HT-29 (cell line): ENCODE data around the gene TCIRG1. TPM values are rescaled to one million over a fixed set of nuclear protein-coding genes. Genes with fewer than 3 reads are reported as not detected.
A peak's percentile ranks its signal among the peaks of the same experiment; 100 is the strongest.

Experiments used
- DNase-seq: peaks from one replicate; pipeline ENCODE4 v3.0.0-alpha.2; 2015; ENCODE audit warnings: low spot score
- total RNA-seq: library from RNA; depleted of rRNA; stranded (reverse); fragments of >200 nt; shearing (Covaris generic); gene quantifications from 2 replicates; pipeline ENCODE4 v1.2.3, GENCODE V29; 2014

Gene TCIRG1
- total RNA-seq, 1 experiment from 2014 or later: 232 TPM

DNA sequence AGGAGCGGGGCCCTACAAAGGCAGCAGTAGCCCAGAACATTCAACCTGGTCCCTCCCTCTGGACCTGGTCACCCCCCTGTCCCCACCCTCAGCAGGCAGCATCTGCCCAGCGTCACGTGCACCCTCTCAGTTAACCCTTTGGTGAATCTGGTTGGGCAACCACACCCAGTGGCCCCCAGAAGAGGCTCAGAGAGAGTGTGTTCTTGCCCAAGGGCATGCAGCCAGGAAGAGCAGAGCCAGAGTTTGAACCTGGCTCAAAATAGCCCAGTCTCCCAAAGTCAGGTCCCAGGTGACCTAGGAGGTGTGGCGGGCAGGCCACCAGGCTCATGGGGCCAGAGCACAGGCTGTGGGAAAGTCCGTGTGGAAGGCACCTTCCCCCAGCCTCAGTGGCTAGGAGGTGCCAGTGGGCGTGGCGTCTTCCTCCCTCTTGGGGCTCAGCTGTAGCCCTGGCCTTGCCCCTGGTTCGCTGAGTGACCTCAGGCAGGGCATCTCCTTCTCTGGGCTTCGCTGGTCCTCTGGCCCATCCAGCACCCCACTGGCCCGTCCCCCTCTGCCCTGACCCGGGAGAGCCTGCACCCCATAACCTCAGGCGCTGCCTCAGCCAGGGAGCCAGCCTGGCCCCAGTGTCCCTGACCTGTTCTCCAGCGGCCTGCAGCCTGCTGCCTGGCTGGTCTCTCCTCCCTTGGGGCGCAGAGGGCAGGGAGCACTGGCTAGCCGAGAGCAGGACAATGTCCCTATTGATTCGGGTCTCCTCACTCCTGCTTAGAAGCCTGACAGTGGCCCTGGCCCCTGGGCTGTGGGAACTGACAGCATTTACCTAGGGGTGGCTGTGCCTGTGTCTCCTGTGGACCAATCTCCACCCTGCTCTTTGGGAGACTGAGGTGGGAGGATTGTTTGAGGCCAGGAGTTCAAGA is 21.7 kb upstream of the TCIRG1 start:
- peak; percentile 64 for DNase-seq

DNA sequence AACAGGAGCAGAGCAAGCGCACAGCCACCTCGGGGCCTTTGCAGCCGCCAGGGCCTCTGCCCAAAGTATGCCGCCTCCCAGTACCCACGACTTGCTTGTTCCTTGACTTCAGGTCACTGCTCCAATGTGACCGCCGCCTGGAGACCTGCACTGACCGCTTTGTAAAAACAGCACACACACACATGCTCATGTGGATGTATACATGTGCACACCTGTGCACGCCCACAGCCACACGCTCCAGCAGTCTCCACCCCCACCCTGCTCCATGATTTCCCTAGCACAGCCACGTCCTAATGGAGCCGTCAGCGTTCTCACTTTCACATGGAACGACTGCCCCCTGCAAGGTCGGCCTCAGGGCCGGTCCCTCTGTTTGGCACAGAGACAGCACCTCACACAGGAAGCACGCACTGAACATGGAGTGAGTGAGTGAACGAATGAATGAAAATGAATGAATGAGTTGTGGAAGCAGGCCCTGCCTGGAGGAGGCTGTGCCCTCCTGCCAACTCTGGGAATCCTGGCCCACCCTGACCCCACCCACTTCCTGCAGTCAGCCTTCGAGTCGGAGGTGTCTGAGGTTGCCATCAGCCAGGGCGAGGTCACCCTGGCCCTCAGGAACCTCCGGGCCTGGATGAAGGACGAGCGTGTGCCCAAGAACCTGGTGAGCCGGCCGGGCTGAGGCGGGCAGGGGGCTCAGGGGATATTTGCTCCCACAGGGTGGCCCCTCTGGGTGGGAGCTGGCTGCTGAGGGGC is 20.7 kb upstream of the TCIRG1 start:
- DNase-seq: peak; percentile 77

DNA sequence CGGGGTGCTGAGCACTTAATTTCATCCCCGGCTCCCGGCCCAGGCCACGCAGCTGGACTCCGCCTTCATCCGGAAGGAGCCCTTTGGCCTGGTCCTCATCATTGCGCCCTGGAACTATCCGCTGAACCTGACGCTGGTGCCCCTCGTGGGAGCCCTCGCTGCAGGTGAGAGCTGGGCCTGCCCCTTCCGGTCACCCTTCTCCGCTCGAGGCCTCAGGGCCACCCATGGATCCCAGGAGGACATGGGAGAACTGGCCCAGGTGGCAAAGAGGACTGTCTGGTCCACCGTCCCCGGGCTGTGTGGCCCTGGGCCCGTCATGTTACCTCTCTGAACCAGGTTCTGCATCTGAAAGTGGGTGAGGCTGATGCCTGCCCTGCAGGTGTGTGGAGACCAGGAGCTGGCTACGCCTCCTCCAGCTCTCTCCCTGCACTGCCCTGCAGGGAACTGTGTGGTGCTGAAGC is 20.1 kb upstream of the TCIRG1 start:
- DNase-seq: peak; percentile 65

DNA sequence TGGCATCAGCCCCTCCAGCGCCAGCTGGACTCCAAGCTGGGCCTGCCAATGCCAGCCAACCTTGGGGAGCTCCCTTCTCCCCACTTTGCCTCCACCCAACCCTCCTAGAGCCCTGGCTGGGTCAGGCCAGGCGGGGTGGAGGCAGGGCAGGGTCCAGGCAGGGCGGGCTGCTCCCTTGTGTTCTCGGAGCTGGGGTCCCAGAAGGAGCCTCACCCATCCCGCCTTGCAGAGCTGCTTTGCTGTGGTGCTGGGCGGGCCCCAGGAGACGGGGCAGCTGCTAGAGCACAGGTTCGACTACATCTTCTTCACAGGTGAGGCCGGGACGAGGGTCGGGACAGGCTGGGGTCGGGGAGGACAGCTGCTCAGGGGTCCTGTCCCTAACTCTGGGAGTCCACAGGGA is 19.3 kb upstream of the TCIRG1 start:
- DNase-seq: no peak

DNA sequence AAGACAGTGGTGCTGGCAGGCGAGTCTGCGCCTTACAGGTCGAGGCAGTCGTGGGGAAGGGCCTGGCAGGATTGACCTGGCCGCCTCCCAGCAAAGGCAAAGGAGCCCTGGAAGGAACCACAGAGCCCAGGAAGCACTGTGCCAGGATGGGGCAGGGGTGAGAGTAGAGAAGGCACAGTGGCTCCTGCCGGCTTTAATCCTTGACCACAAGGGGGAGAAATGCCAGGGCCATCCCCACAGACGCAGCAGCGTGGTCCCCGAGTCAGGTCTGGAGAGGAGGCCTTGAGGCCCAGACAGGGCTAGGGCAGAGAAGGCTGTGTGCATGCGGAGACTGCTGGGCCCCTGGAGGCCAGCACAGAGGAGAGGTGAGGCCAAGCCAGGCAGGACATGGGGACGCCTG is 18.2 kb upstream of the TCIRG1 start:
- peak; percentile 90 for DNase-seq

DNA sequence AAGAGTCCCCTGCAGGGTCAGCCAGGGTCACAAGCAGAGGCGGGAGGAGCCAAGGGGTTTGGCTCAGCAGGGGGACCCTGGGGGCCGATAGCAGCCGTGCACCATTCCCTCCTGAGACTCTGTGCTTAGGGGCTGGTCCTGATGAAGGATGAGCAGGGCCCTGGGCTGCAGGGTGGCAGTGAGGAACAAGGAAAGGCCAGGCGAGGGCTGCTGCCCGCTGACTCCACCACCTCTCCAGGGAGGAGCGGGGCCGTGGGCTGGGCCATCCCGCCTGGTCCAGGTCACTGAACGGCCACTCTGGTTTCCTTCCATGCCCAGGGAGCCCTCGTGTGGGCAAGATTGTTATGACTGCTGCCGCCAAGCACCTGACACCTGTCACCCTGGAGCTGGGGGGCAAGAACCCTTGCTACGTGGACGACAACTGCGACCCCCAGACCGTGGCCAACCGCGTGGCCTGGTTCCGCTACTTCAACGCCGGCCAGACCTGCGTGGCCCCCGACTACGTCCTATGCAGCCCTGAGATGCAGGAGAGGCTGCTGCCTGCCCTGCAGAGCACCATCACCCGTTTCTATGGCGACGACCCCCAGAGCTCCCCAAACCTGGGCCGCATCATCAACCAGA is 17.5 kb upstream of the TCIRG1 start:
- DNase-seq: peak; percentile 93

DNA sequence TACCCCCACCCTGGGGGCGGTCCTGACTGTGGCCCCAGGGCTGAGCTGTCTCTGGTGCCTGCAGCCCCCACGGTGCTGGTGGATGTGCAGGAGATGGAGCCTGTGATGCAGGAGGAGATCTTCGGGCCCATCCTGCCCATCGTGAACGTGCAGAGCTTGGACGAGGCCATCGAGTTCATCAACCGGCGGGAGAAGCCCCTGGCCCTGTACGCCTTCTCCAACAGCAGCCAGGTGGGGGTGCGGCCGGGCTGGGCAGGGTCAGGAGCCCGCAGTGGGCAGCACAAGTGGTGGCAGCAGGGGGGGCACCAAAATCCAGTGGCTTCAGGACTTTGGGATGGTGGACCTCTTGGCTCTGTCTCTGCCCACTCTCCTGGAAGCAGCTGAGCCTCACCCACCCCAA is 16.3 kb upstream of the TCIRG1 start:
- DNase-seq: no peak

DNA sequence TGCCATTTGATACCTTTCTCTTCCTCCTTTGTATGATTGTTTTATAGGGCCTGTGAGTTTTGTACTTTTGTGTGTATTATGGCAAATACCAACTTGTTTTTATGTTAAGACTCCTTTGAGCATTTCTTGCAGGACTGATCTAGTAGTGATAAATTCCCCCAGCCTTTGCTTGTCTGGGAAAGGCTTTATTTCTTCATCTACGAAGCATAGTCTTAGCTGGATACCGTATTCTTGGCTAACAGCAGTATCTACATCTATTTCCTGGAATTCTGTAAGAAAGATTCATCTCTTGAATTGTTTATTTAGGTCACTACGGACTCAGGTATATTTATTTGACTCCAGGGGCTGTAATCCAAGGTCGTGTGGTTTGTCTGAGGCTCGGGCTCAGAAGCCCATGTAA is 14.3 kb upstream of the TCIRG1 start:
- DNase-seq: no peak

DNA sequence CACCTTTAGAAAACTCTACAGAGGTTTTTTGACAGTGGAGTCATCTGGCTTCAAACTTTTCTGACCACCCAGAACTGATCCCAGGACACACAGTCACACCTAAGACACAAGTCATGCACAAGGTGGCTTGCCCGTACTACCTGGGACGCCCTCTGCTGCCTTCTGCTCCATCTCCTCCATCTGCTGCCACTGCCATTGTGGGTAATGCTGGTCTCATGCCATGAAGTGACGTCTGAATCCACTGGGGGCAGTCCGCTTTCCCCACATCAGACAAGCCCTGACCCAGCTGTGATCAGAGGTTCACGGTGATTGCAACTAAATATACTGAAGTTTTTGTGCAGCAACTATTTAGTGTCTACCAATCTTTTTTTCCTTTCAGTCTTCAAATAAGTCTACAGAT is 13.8 kb upstream of the TCIRG1 start:
- peak; percentile 57 for DNase-seq

DNA sequence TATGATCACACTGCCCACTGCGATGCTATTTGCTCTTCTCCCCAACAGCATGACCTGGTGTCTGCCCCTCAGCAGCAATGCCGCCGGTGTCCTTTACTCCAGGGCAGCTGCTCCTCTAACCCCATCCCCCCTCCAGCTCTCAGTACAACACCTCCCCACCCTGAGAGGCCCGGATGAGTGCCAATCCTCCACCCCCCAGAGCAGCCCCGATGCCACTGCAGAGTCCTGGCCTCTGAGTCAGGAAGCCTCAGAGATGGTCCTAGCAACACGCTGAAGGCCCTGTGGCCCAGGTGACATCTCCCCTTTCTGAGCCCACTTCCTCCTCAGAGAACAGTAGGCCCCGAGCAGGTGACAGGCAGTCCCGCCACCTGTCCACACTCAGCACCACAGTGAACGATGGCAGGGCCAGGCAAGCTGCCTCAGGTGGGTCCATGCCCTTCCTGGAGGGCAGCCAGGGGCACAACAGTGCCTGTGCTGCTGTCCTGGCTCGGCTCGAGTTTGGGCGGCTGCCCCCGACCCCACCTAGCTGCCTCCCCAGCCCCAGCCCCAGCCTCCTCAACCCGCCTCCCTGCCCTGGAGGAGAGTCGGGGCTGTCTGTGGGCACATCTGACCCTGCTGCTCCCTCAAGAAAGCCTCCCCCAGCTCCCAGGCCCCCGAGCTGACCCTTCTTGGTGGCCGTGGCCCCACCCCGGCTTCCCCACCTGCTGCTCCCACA is 12.3 kb upstream of the TCIRG1 start:
- DNase-seq: no peak

DNA sequence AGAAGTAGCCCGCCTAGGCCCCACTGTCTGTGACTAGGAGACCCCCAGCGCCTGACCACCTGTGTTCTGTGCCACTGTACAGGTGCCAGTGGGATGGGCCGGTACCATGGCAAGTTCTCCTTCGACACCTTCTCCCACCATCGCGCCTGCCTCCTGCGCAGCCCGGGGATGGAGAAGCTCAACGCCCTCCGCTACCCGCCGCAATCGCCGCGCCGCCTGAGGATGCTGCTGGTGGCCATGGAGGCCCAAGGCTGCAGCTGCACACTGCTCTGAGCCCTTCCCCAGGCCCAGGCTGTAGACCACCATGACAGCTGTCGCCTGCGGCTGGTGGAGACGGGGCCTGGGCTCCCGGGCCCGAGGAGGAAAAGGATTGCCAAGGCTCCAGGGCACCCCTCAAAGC is 11.2 kb upstream of the TCIRG1 start:
- DNase-seq: no peak

DNA sequence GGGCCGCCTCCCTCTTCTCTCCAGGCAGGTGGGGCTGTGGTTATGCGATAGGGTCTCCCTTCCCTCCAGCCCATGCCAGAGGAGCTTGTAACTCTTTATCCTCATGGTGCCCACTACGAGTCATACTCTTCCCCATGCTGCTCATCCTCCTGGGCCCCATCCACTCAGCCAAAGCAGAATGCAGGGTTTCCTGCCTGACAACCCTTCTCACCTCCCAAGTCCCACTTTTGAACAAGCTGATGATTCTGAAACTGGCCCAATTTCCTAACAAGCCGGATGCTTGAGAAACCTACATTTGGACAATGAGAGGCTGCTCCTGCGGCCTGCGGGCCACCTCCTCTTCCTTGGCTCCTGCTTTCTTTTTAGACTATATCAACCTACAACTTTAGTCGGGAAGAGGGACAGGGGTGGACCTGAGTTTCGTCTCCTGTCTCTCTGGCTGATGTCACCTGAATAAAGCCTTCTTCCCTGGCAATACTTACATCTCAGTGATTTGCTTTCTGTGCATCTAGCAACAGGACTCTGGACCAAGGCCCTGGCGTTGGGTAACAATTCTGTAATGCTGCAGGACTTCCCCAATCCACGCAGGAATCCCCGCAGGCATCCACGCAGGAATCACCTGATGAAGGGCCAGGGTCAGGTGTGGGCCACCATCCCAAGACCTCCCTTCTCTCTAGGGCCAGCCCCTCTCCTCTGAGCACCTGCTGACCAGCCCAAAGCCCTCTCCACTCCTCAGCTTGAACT is 9.9 kb upstream of the TCIRG1 start:
- no peak for DNase-seq

DNA sequence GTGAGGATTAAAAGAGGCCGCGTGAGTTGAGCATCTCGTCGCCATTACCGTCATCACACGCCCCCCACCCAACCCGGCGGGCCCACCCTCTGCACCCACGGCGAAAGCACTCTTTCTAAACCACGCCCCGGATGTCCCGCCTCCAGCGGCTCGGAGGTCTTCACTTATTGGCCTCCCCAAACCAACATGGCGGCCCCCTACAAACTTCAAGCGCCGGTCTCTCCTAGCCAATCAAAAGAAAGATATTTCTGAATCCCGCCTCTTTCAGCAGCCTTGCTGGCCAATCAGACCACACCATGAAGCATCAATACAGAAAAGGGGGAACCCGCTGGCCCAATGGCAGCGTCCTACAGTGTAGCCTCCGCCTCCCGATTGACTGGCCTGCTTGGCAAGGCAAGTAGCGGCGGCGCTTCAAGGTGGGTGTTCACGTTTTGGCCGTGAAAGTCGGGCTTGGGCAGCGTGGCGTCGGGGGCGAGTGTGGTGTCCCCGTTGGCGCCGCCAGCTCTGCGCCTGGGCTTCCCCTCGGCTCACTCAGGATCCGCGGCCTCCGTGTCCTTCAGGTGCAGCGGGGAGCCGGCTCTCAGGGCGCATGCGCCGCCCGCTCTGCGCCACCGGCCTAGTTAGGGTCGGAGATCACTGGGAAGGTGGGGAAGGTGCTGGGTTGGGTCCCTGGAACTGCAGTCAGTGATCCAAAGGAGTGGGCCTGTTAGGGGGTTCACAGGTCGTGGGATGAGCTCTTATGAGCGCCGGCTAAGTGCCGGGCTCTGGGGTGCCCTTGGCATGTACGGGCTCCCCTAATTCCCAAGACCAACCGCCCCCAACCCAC is 8.3 kb upstream of the TCIRG1 start, which contains the start of gene NDUFS8:
Gene NDUFS8, plus strand, starts transcription at position 364 of the 826 bp plus-strand sequence. CDS start 1,471 bp downstream, outside the sequence.
- DNase-seq: peak; percentile 100

DNA sequence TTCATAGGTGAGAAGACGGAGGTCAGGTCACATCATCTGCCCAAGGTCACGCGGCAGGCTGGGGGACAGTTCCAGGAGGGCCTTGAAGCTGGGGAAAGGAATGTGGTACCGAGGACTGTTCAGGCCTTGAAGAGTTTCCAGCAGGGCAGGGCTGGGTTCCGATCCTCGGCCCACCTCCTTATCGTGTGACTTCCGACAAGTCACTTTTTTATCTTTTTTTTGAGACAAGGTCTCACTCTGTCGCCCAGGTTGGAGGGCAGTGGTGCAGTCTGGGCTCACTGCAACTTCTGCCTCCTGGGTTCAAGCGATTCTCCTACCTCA is 7.7 kb upstream of the TCIRG1 start:
- DNase-seq: no peak

DNA sequence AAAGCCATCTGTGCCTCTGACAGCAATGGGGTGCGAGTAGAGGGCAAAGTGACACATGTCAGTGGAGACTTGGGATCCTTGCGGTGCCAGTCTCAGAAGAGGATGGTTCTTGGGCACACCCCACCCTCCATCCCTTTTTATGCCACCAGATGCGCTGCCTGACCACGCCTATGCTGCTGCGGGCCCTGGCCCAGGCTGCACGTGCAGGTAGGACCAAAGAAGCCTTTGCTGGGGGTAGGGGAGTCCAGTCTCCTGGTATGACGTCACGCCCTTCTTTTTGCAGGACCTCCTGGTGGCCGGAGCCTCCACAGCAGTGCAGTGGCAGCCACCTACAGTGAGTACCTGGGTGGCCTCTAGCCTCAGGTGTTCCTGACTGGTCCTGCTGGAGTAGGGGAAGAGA is 6.8 kb upstream of the TCIRG1 start:
- DNase-seq: no peak

DNA sequence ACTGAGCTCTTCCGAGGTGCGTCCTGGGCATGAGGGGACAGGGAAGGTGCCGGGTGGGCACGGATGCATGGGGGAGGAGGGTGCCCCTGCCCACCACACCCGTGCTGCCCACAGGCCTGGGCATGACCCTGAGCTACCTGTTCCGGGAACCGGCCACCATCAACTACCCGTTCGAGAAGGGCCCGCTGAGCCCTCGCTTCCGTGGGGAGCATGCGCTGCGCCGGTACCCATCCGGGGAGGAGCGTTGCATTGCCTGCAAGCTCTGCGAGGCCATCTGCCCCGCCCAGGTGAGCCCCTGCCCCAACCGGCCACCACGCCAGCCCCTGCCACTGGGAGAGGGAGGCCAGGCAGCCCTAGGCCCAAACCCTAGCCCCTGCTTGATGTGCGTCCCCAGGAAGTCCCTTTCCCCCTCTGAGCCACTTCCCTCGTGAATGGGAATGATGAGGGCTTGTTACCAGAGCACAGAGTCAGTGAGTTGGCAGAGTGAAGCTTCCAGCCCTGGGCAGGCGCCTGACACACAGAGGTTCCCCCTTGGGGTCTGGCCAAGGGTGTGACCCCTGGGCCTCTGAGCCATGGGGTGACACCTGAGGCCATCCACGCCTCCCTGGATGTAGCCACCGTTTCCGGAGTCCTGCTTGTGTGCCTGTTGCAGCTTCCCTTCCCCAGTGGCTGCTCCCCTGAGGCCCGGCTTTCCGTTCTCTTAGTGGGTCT is 5.7 kb upstream of the TCIRG1 start:
- DNase-seq: no peak

DNA sequence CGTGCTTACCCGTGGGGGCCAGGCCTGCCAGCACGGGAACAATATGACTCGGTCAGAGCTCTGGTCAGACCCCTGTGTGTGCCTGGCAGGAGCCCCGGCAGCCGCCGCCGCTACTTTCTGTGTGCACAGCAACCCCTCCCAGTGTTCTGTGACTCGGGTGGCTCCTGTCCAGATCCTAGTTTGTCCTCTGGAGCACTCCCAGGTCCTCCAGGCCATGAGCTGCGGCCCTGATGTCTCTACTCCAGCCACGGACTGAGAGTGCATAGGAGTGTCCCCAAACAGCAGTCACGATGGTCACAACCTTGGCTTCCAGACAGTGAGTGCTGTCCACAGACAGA is 5.1 kb upstream of the TCIRG1 start:
- no peak for DNase-seq

DNA sequence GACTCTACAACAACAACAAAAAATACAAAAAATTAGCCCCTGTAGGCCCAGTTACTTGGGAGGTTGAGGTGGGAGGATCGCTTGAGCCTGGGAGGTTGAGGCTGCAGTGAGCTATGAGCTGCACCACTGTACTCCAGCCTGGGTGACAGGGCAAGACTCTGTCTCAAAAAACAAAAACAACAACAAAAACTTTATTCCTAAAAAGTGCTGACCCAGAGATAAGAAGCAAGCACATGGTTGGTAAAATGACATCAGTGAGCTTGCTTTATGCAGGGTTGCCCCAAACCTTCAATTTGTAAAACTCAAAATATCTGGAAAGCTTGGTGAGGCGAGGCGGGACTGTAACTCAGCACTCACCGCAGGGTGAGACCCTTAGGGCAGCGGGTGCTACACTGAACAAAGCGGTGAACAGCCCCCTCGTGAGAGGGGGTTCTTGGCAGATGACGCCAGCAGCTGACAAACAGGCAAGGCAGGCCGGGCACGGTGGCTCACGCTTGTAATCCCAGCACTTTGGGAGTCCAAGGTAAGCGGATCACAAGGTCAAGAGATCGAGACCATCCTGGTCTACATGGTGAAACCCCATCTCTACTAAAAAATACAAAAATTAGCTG is 3.5 kb upstream of the TCIRG1 start:
- DNase-seq: no peak

DNA sequence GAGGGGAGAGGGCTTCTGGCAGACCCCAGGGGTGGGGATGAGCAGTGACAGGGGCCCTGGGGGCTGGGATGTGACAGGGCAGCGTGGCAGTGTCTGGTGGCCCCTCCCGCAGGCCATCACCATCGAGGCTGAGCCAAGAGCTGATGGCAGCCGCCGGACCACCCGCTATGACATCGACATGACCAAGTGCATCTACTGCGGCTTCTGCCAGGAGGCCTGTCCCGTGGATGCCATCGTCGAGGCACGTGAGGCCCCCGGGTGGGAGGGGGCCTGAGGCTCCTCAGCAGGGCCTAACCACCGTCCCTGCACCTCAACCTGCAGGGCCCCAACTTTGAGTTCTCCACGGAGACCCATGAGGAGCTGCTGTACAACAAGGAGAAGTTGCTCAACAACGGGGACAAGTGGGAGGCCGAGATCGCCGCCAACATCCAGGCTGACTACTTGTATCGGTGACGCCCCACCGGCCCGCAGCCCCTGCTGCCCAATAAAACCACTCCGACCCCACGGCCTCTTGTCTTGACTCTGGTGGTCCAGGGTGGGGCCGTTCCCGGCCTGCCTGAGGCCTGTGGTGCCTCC is 2.6 kb upstream of the TCIRG1 start:
- DNase-seq: no peak
